Measurements from ENCODE around the gene SORCS2. TPM values are rescaled to one million over a fixed set of nuclear protein-coding genes. Genes with fewer than 3 reads are reported as not detected.

SORCS2 gene
- total RNA-seq, 1 experiment from 2014 or later = 0.06 TPM

- H3K4me3 ChIP-seq (ENCODE audit: low read depth, low read length, poor library complexity, severe bottlenecking) = no peak overlapping the region
- ChIA-PET CTCF (no interaction called here), POLR2A (ENCODE audit: low non-redundant PET) (no interaction called here)
- H3K4me1 ChIP-seq (ENCODE audit: insufficient read depth, low read length, poor library complexity, severe bottlenecking) = no peaks in the 10 kb centered on the region
- H3K27ac ChIP-seq (ENCODE audit: low read depth, low read length, poor library complexity, severe bottlenecking) = no peak overlapping the region
- no peak for DNase-seq (ENCODE audit: low spot score)
- no peaks in the 10 kb centered on the region for H3K9me3 ChIP-seq (ENCODE audit: low read depth, low read length, poor library complexity, severe bottlenecking)
- no peaks in the 10 kb centered on the region for H3K27me3 ChIP-seq (replicated peaks; ENCODE audit: insufficient read depth, low read depth, low read length, poor library complexity)
- BruUV-seq (replicated peaks) = no TSS peak
- no peaks in the 10 kb centered on the region for H3K36me3 ChIP-seq (ENCODE audit: insufficient read depth, low read length, poor library complexity, severe bottlenecking)
- TF ChIP-seq EZH2 (IDR thresholded peaks at IDR 0.05; ENCODE audit: borderline replicate concordance, low read depth, low read length, poor library complexity, severe bottlenecking) (no peak), CTCF (conservative IDR thresholded peaks at IDR 0.05; ENCODE audit: low read depth, low read length) (no peak)
- intact Hi-C loops (cut with micrococcal nuclease; ENCODE audit: unreplicated experiment) = no loop called here
Observed at GRCh38 chr4:7691061-7691460, 498.7 kb downstream of the SORCS2 start.

DNA sequence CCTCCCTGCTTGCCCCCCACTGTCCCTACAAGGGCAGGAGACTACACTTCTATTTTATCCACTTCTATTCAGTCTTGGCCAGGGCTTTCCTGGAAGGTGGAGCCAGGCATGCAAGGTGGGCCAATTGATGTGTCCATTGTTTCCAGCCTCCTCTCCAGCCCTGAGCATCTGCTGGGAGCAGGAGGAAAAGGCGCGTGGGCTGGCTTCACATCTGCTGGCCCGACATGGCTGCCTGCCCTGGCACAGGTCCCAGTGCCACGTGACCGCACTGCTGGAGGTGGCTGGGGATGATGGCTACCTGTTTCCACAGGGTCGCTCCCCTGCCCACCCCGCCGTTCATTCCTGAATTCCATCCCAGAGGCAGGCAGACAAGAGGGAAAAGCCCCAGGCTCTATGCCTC lies 499.6 kb downstream of the SORCS2 start:
- DNase-seq (ENCODE audit: low spot score) = no peak
- BruUV-seq (replicated peaks) = no TSS peak
- Histone ChIP-seq H3K4me1 (ENCODE audit: insufficient read depth, low read length, poor library complexity, severe bottlenecking) (no peaks in the 10 kb centered on the region), H3K27me3 (replicated peaks; ENCODE audit: insufficient read depth, low read depth, low read length, poor library complexity) (no peaks in the 10 kb centered on the region), H3K27ac (ENCODE audit: low read depth, low read length, poor library complexity, severe bottlenecking) (no peak overlapping the region), H3K36me3 (ENCODE audit: insufficient read depth, low read length, poor library complexity, severe bottlenecking) (no peaks in the 10 kb centered on the region), H3K4me3 (ENCODE audit: low read depth, low read length, poor library complexity, severe bottlenecking) (no peak overlapping the region), H3K9me3 (ENCODE audit: low read depth, low read length, poor library complexity, severe bottlenecking) (no peaks in the 10 kb centered on the region)
- no peak for TF ChIP-seq CTCF (conservative IDR thresholded peaks at IDR 0.05; ENCODE audit: low read depth, low read length)
- no peak for TF ChIP-seq EZH2 (IDR thresholded peaks at IDR 0.05; ENCODE audit: borderline replicate concordance, low read depth, low read length, poor library complexity, severe bottlenecking)
- intact Hi-C loops (cut with micrococcal nuclease; ENCODE audit: unreplicated experiment) = no loop called here
- ChIA-PET POLR2A (ENCODE audit: low non-redundant PET) (no interaction called here), CTCF (no interaction called here)

GRCh38 chr4:7692451-7693236 lies 500.3 kb downstream of the SORCS2 start:
- no TSS peak for BruUV-seq (replicated peaks)
- no peak overlapping the region for H3K4me3 ChIP-seq (ENCODE audit: low read depth, low read length, poor library complexity, severe bottlenecking)
- ChIA-PET POLR2A (ENCODE audit: low non-redundant PET) (no interaction called here), CTCF (no interaction called here)
- no peak for DNase-seq (ENCODE audit: low spot score)
- no peaks in the 10 kb centered on the region for H3K9me3 ChIP-seq (ENCODE audit: low read depth, low read length, poor library complexity, severe bottlenecking)
- intact Hi-C loops (cut with micrococcal nuclease; ENCODE audit: unreplicated experiment) = no loop called here
- no peak for TF ChIP-seq EZH2 (IDR thresholded peaks at IDR 0.05; ENCODE audit: borderline replicate concordance, low read depth, low read length, poor library complexity, severe bottlenecking)
- TF ChIP-seq CTCF (conservative IDR thresholded peaks at IDR 0.05; ENCODE audit: low read depth, low read length) = no peak
- no peaks in the 10 kb centered on the region for H3K27me3 ChIP-seq (replicated peaks; ENCODE audit: insufficient read depth, low read depth, low read length, poor library complexity)
- H3K27ac ChIP-seq (ENCODE audit: low read depth, low read length, poor library complexity, severe bottlenecking) = no peak overlapping the region
- H3K4me1 ChIP-seq (ENCODE audit: insufficient read depth, low read length, poor library complexity, severe bottlenecking) = no peaks in the 10 kb centered on the region
- no peaks in the 10 kb centered on the region for H3K36me3 ChIP-seq (ENCODE audit: insufficient read depth, low read length, poor library complexity, severe bottlenecking)

Data from A673 (cell line).